ENCODE results near the gene IRS1.

The IRS1 gene

DNA sequence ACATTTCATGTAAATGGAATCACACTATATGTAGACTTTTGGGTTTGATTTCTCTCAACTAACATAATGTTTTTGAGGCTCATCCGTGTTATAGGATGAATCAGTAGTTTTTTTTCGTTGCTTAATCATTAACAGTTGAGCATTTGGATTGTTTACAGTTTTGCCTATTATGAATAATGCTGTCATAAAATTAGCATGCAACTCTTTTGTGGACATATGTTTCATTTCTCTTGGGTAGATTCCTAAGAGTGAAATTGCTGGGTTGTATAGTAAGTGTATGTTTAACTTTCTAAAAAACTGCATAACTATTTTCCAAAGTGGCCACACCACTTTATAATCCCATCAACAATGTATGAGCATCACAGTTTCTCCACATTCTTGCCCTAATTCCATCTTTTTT, 28.6 kb upstream of the IRS1 start:
- ChIA-PET POLR2A (no interaction called here), CTCF (no interaction called here)
- TF ChIP-seq, protein P1, sequence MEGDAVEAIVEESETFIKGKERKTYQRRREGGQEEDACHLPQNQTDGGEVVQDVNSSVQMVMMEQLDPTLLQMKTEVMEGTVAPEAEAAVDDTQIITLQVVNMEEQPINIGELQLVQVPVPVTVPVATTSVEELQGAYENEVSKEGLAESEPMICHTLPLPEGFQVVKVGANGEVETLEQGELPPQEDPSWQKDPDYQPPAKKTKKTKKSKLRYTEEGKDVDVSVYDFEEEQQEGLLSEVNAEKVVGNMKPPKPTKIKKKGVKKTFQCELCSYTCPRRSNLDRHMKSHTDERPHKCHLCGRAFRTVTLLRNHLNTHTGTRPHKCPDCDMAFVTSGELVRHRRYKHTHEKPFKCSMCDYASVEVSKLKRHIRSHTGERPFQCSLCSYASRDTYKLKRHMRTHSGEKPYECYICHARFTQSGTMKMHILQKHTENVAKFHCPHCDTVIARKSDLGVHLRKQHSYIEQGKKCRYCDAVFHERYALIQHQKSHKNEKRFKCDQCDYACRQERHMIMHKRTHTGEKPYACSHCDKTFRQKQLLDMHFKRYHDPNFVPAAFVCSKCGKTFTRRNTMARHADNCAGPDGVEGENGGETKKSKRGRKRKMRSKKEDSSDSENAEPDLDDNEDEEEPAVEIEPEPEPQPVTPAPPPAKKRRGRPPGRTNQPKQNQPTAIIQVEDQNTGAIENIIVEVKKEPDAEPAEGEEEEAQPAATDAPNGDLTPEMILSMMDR (IDR thresholded peaks at IDR 0.05; ENCODE audit: insufficient read depth, low read length, missing control alignments) = no peak
- no peak overlapping the region for H3K4me3 ChIP-seq (ENCODE audit: low read depth, low read length)
- DNase-seq (ENCODE audit: low read depth, low spot score) = no peak

DNA sequence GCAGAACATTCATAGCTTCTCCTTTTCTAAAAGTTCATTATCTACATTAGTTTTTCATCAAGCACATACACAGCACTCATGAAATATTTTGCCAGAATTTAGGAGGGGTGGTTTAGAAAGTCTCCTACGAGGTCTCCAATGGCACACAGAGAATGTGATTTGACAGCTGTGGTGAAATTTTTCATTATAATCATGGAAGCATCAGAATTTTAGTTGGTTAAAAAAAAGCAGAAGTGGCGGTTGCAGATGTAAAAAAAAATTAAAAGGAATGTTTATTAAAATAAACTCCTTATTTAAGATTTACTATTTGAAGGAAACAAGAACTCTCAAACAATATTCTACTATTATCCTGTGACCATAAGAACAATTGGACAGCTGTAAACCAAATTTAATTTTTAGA, 25.4 kb upstream of the IRS1 start:
- ChIA-PET POLR2A (no interaction called here), CTCF (interaction anchor here (1.7 kb wide), 1 partner anchor 22 kb away, joined by 6 read pairs; no protein-coding TSS in a partner anchor)
- TF ChIP-seq, protein P1 (IDR thresholded peaks at IDR 0.05; ENCODE audit: insufficient read depth, low read length, missing control alignments) = no peak
- DNase-seq (ENCODE audit: low read depth, low spot score) = no peak
- no peak overlapping the region for H3K4me3 ChIP-seq (ENCODE audit: low read depth, low read length)

DNA sequence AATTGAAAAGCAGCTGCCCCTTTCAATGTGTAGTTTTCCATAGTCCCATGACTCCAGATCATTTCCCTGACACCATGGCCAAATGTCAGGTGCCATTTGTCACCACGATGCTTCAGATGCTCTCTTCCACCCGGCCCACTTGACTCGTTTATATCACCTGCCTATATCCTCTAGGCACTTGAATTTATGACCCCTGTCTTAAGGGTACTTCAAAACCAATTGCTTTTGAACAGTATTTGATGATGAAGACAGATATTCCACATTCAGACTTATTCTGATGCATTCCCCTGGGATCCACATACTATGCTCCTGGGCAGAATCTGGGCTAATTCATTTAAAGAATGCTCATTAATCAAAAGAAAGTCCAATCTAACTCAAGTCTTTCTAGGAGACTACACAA, 19.3 kb upstream of the IRS1 start:
- ChIA-PET CTCF (interaction anchor here (2.1 kb wide), 1 partner anchor 16 kb away, joined by 8 read pairs; no protein-coding TSS in a partner anchor), POLR2A (no interaction called here)
- H3K4me3 ChIP-seq (ENCODE audit: low read depth, low read length) = no peak overlapping the region
- no peak for DNase-seq (ENCODE audit: low read depth, low spot score)
- TF ChIP-seq, protein P1 (IDR thresholded peaks at IDR 0.05; ENCODE audit: insufficient read depth, low read length, missing control alignments) = no peak

DNA sequence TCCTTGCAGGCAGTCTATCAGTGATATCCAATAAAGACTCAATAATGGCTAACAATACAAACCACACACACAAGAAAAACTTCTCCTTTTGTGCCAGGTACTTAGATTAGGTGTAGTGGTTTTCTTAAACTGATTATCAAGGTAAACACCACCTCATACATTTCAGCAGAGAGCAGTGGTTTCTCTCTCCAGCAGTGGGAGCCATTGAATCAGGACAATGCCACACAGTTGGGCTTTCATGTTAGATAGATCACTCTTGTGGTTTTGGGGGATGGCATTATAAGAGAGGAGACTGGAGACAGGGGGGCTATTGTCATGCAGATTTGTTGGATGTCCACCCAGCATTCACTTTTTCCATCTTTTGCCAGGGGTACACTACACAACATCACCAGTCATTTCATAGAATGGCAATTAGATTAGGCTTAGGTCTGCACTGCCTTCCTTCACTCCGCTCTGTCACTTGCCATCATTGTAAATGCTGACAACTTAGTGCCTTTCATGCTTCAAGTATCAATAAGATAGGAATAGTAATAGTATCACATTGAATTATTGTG, 13.6 kb upstream of the IRS1 start:
- TF ChIP-seq, protein P1 (IDR thresholded peaks at IDR 0.05; ENCODE audit: insufficient read depth, low read length, missing control alignments) = peak; percentile 56
- no peak overlapping the region for H3K4me3 ChIP-seq (ENCODE audit: low read depth, low read length)
- no peak for DNase-seq (ENCODE audit: low read depth, low spot score)
- ChIA-PET CTCF (interaction anchor here (1.7 to 2.2 kb wide), 3 partner anchors 10 to 1144 kb away, joined by 6 to 9 read pairs (median 7); no protein-coding TSS in a partner anchor), POLR2A (no interaction called here)

DNA sequence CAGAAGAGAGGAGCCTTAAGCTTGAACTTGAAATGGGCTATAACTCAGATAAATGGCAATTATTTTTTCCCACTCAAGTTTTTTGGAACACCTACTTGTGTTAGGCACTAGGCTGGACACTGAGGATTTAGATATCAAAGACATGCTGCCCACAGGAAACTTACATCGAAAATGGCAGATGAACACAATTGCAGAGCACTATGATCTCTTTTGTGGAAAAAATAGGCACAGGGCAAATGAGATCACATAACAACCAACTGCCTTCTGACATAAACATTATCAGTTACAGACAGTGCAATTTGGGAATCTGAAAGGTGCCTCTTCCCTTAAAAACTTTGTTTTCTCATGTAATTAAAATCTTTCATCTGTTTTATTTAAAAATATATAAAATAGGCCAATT, 3.8 kb upstream of the IRS1 start:
- H3K4me3 ChIP-seq (ENCODE audit: low read depth, low read length) = no peak overlapping the region
- no peak for DNase-seq (ENCODE audit: low read depth, low spot score)
- TF ChIP-seq, protein P1 (IDR thresholded peaks at IDR 0.05; ENCODE audit: insufficient read depth, low read length, missing control alignments) = no peak
- POLR2A ChIA-PET = no interaction called here
- CTCF ChIA-PET = interaction anchor here (0.9 to 9.6 kb wide), 30 partner anchors 10 to 1142 kb away, joined by 3 to 117 read pairs (median 7); partner anchors contain the start of gene RHBDD1

DNA sequence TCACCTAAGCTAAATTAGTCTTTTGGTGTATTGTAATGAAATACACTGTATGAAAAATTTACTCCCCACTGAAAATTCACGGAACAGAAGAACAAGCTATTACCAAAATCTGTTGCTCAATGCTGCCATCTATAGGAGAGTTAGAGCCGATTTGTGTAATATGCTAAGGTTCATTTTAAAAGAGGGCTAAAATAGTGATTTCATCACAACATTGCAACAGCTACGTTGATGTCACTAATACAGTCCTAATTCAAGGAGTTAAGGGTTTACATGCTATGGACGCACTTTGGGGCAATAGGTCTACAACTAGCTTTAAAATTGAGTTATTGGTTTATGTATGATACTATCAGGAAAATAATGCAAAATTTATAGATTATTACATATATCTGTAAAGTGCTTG, 3.0 kb upstream of the IRS1 start:
- TF ChIP-seq, protein P1 (IDR thresholded peaks at IDR 0.05; ENCODE audit: insufficient read depth, low read length, missing control alignments) = peak; percentile 58
- ChIA-PET CTCF (interaction anchor here (0.5 to 9.6 kb wide), 64 partner anchors 8 to 1141 kb away, joined by 3 to 117 read pairs (median 5); partner anchors contain the start of gene RHBDD1), POLR2A (interaction anchor here (1.0 kb wide), 1 partner anchor 375 kb away, joined by 3 read pairs; no protein-coding TSS in a partner anchor)
- H3K4me3 ChIP-seq (ENCODE audit: low read depth, low read length) = no peak overlapping the region
- peak; percentile 54 for DNase-seq (ENCODE audit: low read depth, low spot score)
